Hepatocyte (in vitro differentiated cells): ENCODE results near the gene ZSWIM4. TPM values are rescaled to one million over a fixed set of nuclear protein-coding genes. Genes with fewer than 3 reads are reported as not detected.

Source experiments
- DNase-seq: peaks from one replicate; pipeline ENCODE4 v3.0.0-alpha.2; 2016; ENCODE audit warnings: low spot score
- H2AFZ ChIP-seq: fragments of 200-600 bp; sonication (generic); 2 replicates; pipeline ENCODE4 v1.6.0; 2016; ENCODE audit warnings: antibody characterized with exemption, mild to moderate bottlenecking
- H3K27ac ChIP-seq: fragments of 200-600 bp; sonication (generic); 2 replicates; pipeline ENCODE4 v1.5.1; 2016; ENCODE audit warnings: mild to moderate bottlenecking
- H3K27me3 ChIP-seq: fragments of 200-600 bp; sonication (generic); 2 replicates; pipeline ENCODE4 v1.6.1; 2016
- H3K36me3 ChIP-seq: fragments of 200-600 bp; sonication (generic); replicated peaks from 2 replicates; pipeline ENCODE4 v1.5.1; 2016; ENCODE audit warnings: low read depth; ENCODE audit not compliant: insufficient read depth
- H3K4me1 ChIP-seq: fragments of 200-600 bp; sonication (generic); 2 replicates; pipeline ENCODE4 v1.5.1; 2016; ENCODE audit warnings: mild to moderate bottlenecking, moderate library complexity; ENCODE audit not compliant: insufficient read depth
- H3K4me2 ChIP-seq: fragments of 200-600 bp; sonication (generic); 2 replicates; pipeline ENCODE4 v1.6.0; 2016
- H3K4me3 ChIP-seq: fragments of 200-600 bp; sonication (generic); 2 replicates; pipeline ENCODE4 v1.5.1; 2016; ENCODE audit warnings: mild to moderate bottlenecking
- H3K79me2 ChIP-seq: fragments of 200-600 bp; sonication (generic); 2 replicates; pipeline ENCODE4 v1.6.0; 2017; ENCODE audit warnings: mild to moderate bottlenecking
- H3K9me2 ChIP-seq: fragments of 200-600 bp; sonication (generic); replicated peaks from 2 replicates; pipeline ENCODE4 v1.6.0; 2017; ENCODE audit warnings: mild to moderate bottlenecking; ENCODE audit not compliant: insufficient read depth
- H3K9me3 ChIP-seq: fragments of 200-600 bp; sonication (generic); 2 replicates; pipeline ENCODE4 v1.5.1; 2016; ENCODE audit warnings: low read depth, mild to moderate bottlenecking
- H4K20me1 ChIP-seq: fragments of 200-600 bp; sonication (generic); 2 replicates; pipeline ENCODE4 v1.6.0; 2016; ENCODE audit warnings: mild to moderate bottlenecking; ENCODE audit not compliant: insufficient read depth, poor library complexity, severe bottlenecking
- CTCF ChIP-seq: fragments of 200-600 bp; sonication (generic); IDR thresholded peaks from 2 replicates; pipeline ENCODE4 v1.5.1; 2016; ENCODE audit warnings: antibody characterized with exemption, mild to moderate bottlenecking; ENCODE audit not compliant: poor library complexity
- EZH2 ChIP-seq: fragments of 200-600 bp; sonication (generic); IDR thresholded peaks from 2 replicates; pipeline ENCODE4 v1.6.1; 2016; ENCODE audit warnings: antibody characterized with exemption, mild to moderate bottlenecking, borderline replicate concordance
- EZH2phosphoT487 ChIP-seq: fragments of 200-600 bp; sonication (generic); IDR thresholded peaks from one replicate; pipeline ENCODE4 v1.6.1; 2018; ENCODE audit warnings: antibody characterized with exemption, mild to moderate bottlenecking, low read depth, moderate library complexity; ENCODE audit not compliant: unreplicated experiment, severe bottlenecking
- WGBS: methylation state at CpG from one replicate; pipeline ENCODE4 v1.1.6; 2016; ENCODE audit warnings: low lambda C conversion rate; ENCODE audit errors: missing lambda C conversion rate; 5-methylcytosine and 5-hydroxymethylcytosine counted together
- polyA plus RNA-seq: library from polyadenylated mRNA; unstranded; fragments of >200 nt; fragmentation: Nextera tagmentation; extraction: Ambion mirVana; gene quantifications from 2 replicates; pipeline ENCODE4 v1.2.1, GENCODE V29; 2016
- total RNA-seq: library from RNA; depleted of rRNA; stranded (reverse); fragments of >200 nt; gene quantifications from 2 replicates; pipeline ENCODE4 v1.2.3, GENCODE V29; 2014

Gene ZSWIM4
- total and polyA plus RNA-seq, 2 experiments from 2014 or later, result 3.5 to 3.7 TPM

DNA sequence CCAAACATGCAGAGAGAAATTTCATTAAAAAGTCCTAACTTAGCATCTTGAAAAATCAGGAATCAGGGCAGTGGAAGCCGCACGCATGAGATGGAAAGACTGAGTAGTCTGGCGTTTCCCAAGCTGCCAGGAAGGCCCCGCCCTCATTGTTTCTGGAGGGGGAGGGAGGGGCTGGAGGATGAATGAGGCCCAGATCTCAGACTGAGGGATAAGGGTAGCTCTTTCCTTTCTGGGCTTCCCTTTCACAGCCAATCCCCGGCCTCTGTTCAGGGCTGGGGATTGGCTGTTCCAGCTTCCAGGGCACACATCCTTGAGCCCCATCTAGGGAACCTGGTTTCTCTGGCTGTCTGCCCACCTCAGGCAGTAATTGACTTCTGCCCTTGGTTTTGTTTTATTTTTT is 13.7 kb upstream of the ZSWIM4 start:
- H3K4me3 ChIP-seq, result no peak overlapping the region
- peaks cover 13% of the 10 kb centered on the region for H3K4me1 ChIP-seq
- 15% methylated on average over 5 of the region's 5 CpGs for WGBS
- H3K4me2 ChIP-seq, result peak overlapping the region; percentile 56
- no peaks in the 10 kb centered on the region for H3K27me3 ChIP-seq
- H2AFZ ChIP-seq, result no peak overlapping the region
- no peaks in the 10 kb centered on the region for H3K9me3 ChIP-seq
- H3K9me2 ChIP-seq, result no peaks in the 10 kb centered on the region
- peak; percentile 91 for DNase-seq
- peaks cover 10% of the 10 kb centered on the region for H3K79me2 ChIP-seq
- TF ChIP-seq CTCF (no peak), EZH2phosphoT487 (no peak), EZH2 (no peak)
- peak overlapping the region; percentile 66 for H3K27ac ChIP-seq
- no peaks in the 10 kb centered on the region for H3K36me3 ChIP-seq
- H4K20me1 ChIP-seq, result no peaks in the 10 kb centered on the region

DNA sequence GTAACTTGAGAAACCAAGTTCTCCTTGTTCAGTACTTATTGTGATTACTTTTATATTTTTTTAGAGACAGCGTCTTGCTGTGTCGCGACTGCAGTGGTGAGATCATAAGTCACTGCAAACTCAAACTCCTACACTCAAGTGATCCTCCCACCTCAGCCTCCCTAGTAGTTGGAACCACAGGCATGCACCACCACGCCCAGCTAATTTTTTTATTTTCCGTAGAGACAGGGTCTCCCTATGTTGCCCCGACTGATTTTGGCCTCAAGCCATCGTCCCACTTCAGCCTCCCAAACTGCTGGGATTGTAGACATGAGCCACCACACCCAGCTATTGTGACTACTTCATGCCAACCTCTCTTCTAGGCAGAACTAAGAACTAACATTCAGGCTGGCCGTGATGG is 12.7 kb upstream of the ZSWIM4 start:
- Histone ChIP-seq H3K9me3 (no peaks in the 10 kb centered on the region), H3K4me2 (no peak overlapping the region), H3K27ac (peak overlapping the region; percentile 29), H2AFZ (no peak overlapping the region), H3K9me2 (no peaks in the 10 kb centered on the region), H3K36me3 (no peaks in the 10 kb centered on the region), H3K4me3 (no peak overlapping the region), H3K79me2 (no peaks in the 10 kb centered on the region), H3K27me3 (no peaks in the 10 kb centered on the region), H3K4me1 (peaks cover 13% of the 10 kb centered on the region), H4K20me1 (no peaks in the 10 kb centered on the region)
- no peak for TF ChIP-seq CTCF
- no peak for TF ChIP-seq EZH2phosphoT487
- no peak for TF ChIP-seq EZH2
- DNase-seq, result no peak
- 92% methylated on average over 8 of the region's 8 CpGs for WGBS

GRCh38 chr19:13783565-13784500 is 11.4 kb upstream of the ZSWIM4 start:
- H3K27ac ChIP-seq, result no peak overlapping the region
- no peaks in the 10 kb centered on the region for H3K9me2 ChIP-seq
- H3K9me3 ChIP-seq, result no peaks in the 10 kb centered on the region
- WGBS, result 82% methylated on average over 18 of the region's 18 CpGs
- no peaks in the 10 kb centered on the region for H3K36me3 ChIP-seq
- peaks cover 13% of the 10 kb centered on the region for H3K4me1 ChIP-seq
- no peak overlapping the region for H3K4me3 ChIP-seq
- no peaks in the 10 kb centered on the region for H3K79me2 ChIP-seq
- H2AFZ ChIP-seq, result no peak overlapping the region
- H4K20me1 ChIP-seq, result no peaks in the 10 kb centered on the region
- no peaks in the 10 kb centered on the region for H3K27me3 ChIP-seq
- H3K4me2 ChIP-seq, result no peak overlapping the region
- no peak for DNase-seq
- TF ChIP-seq EZH2 (no peak), CTCF (no peak), EZH2phosphoT487 (no peak)
